ENCODE results near the gene ELOVL5.

The ELOVL5 gene

DNA sequence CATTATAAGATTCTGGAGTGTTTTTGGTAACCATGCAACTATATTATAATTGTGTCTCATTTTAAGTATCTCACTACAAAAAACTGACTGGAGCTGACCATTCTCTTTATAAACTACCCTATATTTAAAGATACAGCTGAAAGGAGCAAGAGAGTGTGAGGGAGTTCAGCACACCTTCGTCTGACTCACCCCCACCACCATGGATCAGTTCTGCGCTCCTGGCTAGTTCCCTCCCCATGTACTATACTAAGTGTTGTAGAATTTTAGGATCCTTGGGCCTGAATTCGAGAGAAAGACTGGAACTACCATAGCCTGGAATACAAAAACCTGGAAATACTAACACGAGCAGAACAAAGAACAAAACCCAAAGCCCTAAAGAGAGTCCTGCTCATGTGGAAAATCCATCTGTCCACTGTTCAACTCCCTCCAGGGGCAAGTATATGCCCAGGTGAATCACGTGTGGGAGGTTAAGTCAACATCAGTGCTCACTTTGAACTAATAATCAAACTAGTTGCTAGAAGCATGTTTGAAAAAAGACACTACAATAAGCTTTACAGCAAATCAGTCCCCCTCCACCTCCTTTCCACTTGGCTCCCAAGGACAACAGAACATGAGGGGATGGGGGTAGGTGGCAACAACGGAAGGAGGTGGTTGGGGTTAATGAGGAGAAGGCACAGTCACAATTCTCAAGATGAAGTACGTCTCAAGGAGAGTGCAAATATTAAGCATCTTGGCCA lies 46.8 kb downstream of the ELOVL5 start:
- TF ChIP-seq, protein P1, sequence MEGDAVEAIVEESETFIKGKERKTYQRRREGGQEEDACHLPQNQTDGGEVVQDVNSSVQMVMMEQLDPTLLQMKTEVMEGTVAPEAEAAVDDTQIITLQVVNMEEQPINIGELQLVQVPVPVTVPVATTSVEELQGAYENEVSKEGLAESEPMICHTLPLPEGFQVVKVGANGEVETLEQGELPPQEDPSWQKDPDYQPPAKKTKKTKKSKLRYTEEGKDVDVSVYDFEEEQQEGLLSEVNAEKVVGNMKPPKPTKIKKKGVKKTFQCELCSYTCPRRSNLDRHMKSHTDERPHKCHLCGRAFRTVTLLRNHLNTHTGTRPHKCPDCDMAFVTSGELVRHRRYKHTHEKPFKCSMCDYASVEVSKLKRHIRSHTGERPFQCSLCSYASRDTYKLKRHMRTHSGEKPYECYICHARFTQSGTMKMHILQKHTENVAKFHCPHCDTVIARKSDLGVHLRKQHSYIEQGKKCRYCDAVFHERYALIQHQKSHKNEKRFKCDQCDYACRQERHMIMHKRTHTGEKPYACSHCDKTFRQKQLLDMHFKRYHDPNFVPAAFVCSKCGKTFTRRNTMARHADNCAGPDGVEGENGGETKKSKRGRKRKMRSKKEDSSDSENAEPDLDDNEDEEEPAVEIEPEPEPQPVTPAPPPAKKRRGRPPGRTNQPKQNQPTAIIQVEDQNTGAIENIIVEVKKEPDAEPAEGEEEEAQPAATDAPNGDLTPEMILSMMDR (IDR thresholded peaks at IDR 0.05; ENCODE audit: low read depth, low read length), result no peak
- H3K4me3 ChIP-seq (ENCODE audit: low read depth, low read length), result no peak overlapping the region

DNA sequence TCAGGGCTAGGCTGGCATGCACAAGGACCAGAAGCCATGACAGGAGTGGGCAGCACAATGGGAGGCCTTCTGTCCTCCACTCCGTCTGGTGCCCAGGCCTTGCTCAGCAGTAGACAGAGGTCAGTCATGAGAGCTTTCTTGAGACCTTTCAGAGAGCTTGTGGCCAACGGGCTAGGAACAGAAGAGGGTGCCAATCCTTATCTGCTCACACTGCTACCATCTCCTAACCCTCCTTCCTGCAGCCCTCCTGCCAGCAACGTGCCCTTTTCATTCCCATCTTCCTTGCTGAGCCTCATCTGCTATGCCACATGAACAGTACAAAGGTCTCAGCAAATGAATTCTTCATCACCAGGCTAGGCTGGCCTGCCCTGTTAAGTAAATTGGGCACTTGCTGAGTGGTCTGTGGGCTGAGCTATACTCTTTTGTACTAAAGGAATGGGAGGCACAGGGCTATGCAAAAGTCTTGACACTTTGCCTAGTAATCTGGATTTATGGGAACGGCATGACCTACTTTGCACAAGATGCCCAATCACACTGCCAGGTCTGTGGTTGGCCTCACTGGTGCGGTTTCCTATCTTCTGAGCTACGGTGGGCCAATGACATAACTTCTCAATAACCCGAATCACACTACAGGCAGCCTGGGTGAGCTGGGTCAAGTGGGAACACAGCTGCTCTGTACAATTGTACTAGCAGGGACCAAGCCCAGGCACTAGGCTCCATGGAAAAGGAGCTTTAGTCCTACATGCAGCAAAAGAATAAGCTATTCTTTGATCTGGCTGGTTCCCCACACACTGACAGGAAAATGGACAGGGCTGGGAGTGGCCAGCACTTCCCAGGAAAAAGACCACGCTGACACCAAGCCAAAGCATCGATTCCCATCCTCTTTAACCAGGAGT lies 47.8 kb downstream of the ELOVL5 start:
- H3K4me3 ChIP-seq (ENCODE audit: low read depth, low read length), result no peak overlapping the region
- TF ChIP-seq, protein P1 (IDR thresholded peaks at IDR 0.05; ENCODE audit: low read depth, low read length), result no peak

DNA sequence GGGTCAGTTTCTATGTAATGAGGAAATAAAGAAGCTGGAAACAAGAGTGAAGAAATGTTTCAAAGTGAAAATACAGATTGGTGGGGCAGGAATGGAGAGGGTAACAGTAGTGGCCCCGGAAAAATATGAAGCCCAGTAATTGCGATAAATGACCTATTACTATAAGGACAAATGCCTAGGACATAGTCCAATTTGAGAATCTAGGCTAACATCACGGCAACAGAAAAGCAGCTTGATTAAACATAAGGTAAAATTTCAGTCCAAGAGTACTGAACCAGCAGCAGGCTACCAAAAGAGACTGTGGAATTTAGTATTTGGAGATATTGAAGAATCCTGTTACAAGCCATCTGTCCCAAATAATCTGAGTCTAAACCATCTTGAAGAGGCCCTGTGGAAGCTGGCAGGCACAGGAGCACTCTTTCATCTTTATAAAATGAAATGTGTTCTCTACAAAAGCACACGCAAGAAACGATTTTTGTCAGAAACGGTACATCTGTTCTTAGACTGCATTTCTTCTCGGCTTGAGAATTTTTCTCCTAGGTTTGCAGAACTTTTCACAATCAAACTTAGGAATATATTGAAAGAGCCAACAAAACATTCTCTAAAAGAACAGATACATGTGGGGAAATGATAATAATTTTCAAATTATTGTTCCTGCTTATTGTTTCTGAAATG lies 49.3 kb downstream of the ELOVL5 start:
- TF ChIP-seq, protein P1 (IDR thresholded peaks at IDR 0.05; ENCODE audit: low read depth, low read length), result no peak
- no peak overlapping the region for H3K4me3 ChIP-seq (ENCODE audit: low read depth, low read length)

DNA sequence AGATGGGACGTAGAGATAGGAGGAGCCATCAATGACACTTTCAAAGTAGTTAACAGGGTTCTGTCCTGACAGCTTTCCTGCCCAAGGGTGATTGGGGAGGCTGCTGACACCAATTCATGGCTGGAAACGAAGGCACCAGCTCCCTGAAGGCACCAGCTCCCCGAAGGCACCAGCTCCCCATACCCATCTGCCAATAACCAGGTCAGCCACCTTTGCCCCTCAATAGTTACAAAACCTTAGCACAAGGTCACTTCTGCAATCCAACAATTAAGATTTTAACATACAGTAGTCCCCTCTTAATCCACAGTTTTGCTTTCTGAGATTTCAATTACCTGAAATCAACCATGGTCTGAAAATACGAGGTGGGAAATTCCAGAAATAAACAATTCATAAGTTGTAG lies 51.7 kb downstream of the ELOVL5 start:
- TF ChIP-seq, protein P1 (IDR thresholded peaks at IDR 0.05; ENCODE audit: low read depth, low read length), result no peak
- H3K4me3 ChIP-seq (ENCODE audit: low read depth, low read length), result no peak overlapping the region

DNA sequence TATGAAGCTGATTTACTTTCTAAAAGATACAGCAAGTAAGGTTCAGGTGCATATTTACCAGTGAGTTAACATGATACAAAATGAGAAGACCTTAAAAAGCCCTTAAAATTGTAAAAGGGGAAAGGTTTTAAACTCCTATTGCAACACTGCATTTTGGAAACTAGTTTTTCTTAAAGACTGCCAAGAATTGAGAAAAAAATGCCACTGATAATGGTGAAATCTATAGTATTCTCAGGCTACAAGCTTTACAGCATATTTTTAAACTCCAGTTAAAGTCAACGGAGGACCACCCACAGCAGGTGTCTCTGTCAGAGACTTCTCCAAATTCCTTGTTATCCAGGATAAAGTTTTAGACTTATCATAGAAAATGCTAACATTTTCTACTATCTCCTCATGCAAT lies 53.6 kb downstream of the ELOVL5 start:
- H3K4me3 ChIP-seq (ENCODE audit: low read depth, low read length), result no peak overlapping the region
- TF ChIP-seq, protein P1 (IDR thresholded peaks at IDR 0.05; ENCODE audit: low read depth, low read length), result no peak

DNA sequence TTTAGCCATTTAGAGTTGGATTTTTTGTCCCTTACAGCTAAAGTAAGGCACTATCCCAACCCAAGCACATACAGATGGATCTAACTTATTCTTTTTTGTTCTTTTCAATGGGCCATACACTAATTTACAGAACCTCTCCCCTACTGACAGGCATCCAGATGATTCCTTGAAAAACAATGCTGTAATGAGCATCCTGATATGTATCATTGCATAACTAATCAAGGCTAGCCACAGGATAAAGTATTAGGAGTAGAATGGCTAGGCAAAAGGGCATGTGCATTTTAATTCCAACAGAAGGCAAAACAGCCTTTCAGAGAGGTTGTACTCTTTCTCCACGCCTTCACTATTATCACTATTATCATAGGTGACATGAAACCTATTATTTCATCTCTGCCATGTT lies 54.1 kb downstream of the ELOVL5 start:
- H3K4me3 ChIP-seq (ENCODE audit: low read depth, low read length), result no peak overlapping the region

More for the DNA sequence above, 54.1 kb downstream of the ELOVL5 start:
- TF ChIP-seq, protein P1 (IDR thresholded peaks at IDR 0.05; ENCODE audit: low read depth, low read length), result no peak

Data from WI38 (cell line).